GM20000 (cell line): ENCODE measurements around the gene TAMALIN.

Source experiments
- DNase-seq: peaks from one replicate; pipeline ENCODE4 v3.0.0; 2012; ENCODE audit warnings: low spot score
- TF ChIP-seq, protein P1 (sequence below): IDR thresholded peaks from 2 replicates; pipeline ENCODE4 v1.5.1; 2012; ENCODE audit warnings: mild to moderate bottlenecking, control low read depth; ENCODE audit errors: extremely low read depth, missing control alignments

The TAMALIN gene

DNA sequence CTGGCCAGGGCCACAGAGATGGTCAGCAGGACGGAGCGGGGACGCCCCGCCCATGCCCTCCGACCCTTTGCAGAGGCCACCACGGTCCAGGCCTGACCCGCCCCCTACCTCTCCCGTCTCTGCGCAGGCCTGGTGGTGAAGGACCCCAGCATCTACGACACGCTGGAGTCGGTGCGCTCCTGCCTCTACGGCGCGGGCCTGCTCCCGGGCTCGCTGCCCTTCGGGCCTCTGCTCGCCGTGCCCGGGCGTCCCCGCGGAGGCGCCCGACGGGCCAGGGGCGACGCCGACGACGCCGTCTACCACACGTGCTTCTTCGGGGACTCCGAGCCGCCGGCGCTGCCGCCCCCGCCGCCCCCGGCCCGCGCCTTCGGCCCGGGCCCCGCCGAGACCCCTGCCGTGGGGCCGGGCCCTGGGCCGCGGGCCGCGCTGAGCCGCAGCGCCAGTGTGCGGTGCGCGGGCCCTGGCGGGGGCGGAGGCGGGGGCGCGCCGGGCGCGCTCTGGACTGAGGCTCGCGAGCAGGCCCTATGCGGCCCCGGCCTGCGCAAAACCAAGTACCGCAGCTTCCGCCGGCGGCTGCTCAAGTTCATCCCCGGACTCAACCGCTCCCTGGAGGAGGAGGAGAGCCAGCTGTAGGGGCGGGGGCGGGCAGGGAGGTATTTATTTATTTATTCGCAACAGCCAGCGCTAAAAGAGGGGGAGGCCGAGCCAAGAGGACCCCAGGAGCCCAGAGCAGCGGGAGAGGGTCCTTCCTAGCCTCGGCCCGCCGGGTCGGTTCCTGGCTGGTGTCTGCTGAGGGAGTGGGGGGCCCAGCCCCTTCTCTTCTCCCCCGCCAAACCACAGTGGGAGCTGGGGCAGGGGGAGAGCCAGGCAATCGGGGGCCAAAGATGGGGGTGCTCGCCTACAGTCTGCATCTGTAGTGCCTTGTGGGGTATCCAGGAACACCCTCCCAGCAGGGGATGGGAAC lies 8.1 kb downstream of the TAMALIN start:
- TF ChIP-seq, protein P1, sequence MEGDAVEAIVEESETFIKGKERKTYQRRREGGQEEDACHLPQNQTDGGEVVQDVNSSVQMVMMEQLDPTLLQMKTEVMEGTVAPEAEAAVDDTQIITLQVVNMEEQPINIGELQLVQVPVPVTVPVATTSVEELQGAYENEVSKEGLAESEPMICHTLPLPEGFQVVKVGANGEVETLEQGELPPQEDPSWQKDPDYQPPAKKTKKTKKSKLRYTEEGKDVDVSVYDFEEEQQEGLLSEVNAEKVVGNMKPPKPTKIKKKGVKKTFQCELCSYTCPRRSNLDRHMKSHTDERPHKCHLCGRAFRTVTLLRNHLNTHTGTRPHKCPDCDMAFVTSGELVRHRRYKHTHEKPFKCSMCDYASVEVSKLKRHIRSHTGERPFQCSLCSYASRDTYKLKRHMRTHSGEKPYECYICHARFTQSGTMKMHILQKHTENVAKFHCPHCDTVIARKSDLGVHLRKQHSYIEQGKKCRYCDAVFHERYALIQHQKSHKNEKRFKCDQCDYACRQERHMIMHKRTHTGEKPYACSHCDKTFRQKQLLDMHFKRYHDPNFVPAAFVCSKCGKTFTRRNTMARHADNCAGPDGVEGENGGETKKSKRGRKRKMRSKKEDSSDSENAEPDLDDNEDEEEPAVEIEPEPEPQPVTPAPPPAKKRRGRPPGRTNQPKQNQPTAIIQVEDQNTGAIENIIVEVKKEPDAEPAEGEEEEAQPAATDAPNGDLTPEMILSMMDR = no peak

DNA sequence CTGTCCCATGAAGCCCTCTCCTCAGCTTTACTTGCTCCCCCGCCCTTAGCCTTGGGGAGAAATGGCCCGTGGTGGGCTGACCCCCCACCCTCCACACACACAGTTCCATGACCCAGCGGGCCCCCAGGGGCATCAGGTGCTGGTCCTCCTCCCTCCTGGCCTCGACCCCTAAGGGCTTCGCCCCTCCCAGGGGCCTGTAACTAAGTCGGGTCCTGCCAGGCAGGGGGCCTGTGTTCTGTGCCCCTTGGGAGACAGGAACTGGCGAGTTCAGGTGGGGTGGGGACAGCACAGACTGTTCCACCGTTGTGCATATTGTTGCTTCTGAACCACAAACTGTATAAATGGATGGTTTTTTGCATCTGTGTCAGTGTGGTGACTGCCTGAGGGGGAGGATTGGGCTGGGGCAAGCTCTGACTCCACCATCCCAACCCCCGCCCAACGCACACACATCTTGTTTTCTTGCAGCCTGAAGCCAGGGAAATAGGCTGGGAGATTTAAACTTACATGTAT lies 8.8 kb downstream of the TAMALIN start:
- no peak for DNase-seq
- TF ChIP-seq, protein P1 = no peak

More for the DNA sequence above, 8.1 kb downstream of the TAMALIN start:
- no peak for DNase-seq

DNA sequence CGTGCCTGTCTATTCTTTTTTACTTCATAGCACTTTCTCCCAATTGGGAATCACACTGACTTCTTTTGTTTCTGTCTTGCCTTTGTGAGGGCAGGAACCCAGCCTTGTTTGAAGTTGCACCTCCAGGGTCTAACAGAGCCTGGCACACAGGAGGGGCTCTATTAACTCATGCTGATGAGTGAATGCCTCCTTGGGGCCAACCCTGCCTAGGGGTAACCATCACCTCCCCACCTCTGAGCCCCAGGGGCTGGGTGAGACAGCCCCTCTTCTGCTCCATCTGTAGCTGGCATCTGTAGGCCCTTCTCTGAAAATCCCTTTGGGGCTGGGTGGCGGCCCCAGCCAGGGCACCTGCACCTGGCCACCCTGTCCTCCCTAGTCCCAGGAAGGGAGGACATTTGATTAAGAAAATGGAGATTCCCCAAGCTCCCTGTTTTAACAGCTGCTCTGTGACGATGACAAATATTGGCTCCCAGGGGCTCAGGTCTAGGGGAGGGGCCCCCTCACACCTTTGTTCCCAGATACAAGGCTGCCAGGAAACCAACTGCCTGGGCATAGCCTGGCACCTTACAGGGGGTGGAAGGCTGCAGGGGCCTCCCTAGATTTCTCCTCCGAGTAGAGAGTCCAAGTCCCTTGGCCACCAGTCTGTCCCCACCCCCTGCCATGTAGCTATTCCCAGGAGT lies 11.8 kb downstream of the TAMALIN start:
- no peak for DNase-seq
- TF ChIP-seq, protein P1 = no peak

DNA sequence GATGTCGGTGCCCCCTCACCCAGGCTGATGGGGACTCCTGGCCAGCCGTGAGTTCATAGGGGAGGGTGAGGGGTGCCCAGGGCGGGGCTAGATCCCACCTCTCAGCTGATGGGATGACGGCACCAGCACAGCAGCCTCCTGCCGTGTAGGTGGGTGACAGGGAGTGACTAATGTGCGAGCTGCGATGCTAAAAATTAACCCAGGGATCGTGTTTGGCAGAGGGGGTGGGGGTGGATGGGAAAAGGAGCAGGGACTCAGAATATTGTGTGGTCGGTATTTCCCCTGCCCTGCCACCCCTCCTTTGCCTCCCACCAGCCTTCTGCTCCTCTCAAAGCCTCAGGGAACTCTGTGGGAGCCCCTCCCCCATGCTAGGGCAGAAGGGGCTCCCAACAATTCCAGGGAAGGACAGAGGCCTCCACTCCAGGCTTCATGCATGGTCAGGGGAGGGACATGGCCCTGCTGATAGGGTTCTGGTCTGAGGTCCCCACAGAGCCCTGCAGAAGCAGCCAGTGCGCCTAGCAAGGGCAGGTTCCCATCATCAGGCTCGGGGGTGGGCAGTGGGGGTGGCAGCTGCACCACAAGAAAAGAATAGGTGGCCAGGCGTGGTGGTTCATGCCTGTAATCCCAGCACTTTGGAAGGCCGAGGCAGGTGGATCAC lies 12.5 kb downstream of the TAMALIN start:
- TF ChIP-seq, protein P1 = no peak
- no peak for DNase-seq

DNA sequence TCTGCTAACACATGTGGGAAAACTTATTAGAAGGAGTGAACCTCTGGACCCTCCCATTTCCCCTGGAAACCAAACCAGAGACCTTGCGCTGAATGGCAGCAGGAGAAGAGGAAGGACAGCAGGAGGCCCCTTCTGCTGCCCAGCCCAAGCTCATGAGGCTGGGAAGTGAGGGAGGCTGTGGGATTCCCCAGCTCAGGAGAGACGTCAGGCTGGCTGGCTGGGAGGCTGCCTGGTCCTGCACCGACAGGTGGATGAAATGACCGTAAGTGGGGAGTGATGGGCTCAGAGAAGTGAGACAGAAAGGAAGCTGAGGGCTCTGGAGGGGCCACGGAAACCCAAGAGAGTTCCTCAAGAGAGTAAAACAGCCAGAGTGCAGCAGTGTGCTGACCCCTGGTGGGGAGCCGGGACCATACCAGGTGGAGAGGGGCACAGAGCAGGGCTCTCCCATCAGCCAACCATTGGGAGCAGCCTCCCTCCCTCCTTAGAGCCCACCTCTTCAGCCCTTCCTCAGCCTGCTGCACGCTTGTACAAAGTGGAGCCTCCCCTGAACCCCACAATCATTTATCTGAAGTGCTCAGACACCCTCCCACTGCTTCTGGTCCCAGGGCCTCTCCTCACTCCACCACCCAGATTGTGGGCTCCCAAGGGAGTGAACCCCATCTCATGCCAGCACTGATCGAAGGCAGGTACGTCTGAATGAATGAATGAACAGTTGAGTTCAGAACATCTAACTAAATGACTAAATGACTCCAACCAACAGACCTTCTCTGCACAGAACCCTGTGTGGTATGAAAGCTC lies 14.0 kb downstream of the TAMALIN start:
- peak; percentile 82 for DNase-seq
- TF ChIP-seq, protein P1 = peak; percentile 75

DNA sequence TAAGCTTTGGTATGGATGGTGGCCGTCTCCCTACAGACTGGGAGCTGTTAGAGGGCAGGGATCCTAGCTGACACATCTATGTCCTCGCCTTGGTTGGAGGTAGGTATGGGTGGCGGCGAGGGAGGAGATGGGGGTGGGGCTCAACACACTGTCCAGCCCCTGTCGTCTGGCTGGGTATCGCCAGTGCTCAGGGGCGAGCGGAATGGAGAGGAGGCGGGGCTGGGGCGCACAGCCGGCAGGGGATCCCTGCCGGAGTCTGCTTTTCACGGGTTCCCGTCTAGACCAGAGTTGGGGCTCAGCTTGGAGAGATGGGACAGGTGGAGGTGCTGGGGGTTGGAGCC lies 16.1 kb downstream of the TAMALIN start:
- TF ChIP-seq, protein P1 = no peak
- DNase-seq = no peak
